ENCODE measurements around the gene CCDC24. TPM values are rescaled to one million over a fixed set of nuclear protein-coding genes. Genes with fewer than 3 reads are reported as not detected.
A peak's percentile ranks its signal among the peaks of the same experiment; 100 is the strongest.

CCDC24 gene
- total RNA-seq, 1 experiment from 2014 or later = 31.2 TPM

- in situ Hi-C loops (cut with HindIII; ENCODE audit: low pct_unique_long_range_greater_than_20kb, low sequenced_read_pairs) = no loop called here
- DNase-seq (ENCODE audit: low read depth) = no peak
Measured at GRCh38 chr1:44013949-44014348, 22.6 kb downstream of the CCDC24 start.

GRCh38 chr1:44014365-44015104, 23.1 kb downstream of the CCDC24 start:
- in situ Hi-C loops (cut with HindIII; ENCODE audit: low pct_unique_long_range_greater_than_20kb, low sequenced_read_pairs) = no loop called here

GRCh38 chr1:44015206-44015605, 23.8 kb downstream of the CCDC24 start:
- DNase-seq (ENCODE audit: low read depth) = no peak
- in situ Hi-C loops (cut with HindIII; ENCODE audit: low pct_unique_long_range_greater_than_20kb, low sequenced_read_pairs) = no loop called here

More at GRCh38 chr1:44014365-44015104, 23.1 kb downstream of the CCDC24 start:
- no peak for DNase-seq (ENCODE audit: low read depth)

- in situ Hi-C loops (cut with HindIII; ENCODE audit: low pct_unique_long_range_greater_than_20kb, low sequenced_read_pairs) = no loop called here
Measured at GRCh38 chr1:44016041-44016889, 24.9 kb downstream of the CCDC24 start.

GRCh38 chr1:44016890-44017400, 25.5 kb downstream of the CCDC24 start:
- in situ Hi-C loops (cut with HindIII; ENCODE audit: low pct_unique_long_range_greater_than_20kb, low sequenced_read_pairs) = no loop called here
- no peak for DNase-seq (ENCODE audit: low read depth)

More at GRCh38 chr1:44016041-44016889, 24.9 kb downstream of the CCDC24 start:
- DNase-seq (ENCODE audit: low read depth) = no peak

GRCh38 chr1:44019466-44019948, 28.1 kb downstream of the CCDC24 start:
- no peak for DNase-seq (ENCODE audit: low read depth)
- in situ Hi-C loops (cut with HindIII; ENCODE audit: low pct_unique_long_range_greater_than_20kb, low sequenced_read_pairs) = no loop called here

GRCh38 chr1:44020464-44020863, 29.1 kb downstream of the CCDC24 start:
- in situ Hi-C loops (cut with HindIII; ENCODE audit: low pct_unique_long_range_greater_than_20kb, low sequenced_read_pairs) = no loop called here
- DNase-seq (ENCODE audit: low read depth) = no peak

- in situ Hi-C loops (cut with HindIII; ENCODE audit: low pct_unique_long_range_greater_than_20kb, low sequenced_read_pairs) = no loop called here
- no peak for DNase-seq (ENCODE audit: low read depth)
Measured at GRCh38 chr1:44021156-44021555, 29.8 kb downstream of the CCDC24 start.

GRCh38 chr1:44021581-44022321, 30.4 kb downstream of the CCDC24 start:
- in situ Hi-C loops (cut with HindIII; ENCODE audit: low pct_unique_long_range_greater_than_20kb, low sequenced_read_pairs) = no loop called here
- DNase-seq (ENCODE audit: low read depth) = no peak

- DNase-seq (ENCODE audit: low read depth) = no peak
- in situ Hi-C loops (cut with HindIII; ENCODE audit: low pct_unique_long_range_greater_than_20kb, low sequenced_read_pairs) = no loop called here
Measured at GRCh38 chr1:44024031-44024902, 32.9 kb downstream of the CCDC24 start.

- no peak for DNase-seq (ENCODE audit: low read depth)
- in situ Hi-C loops (cut with HindIII; ENCODE audit: low pct_unique_long_range_greater_than_20kb, low sequenced_read_pairs) = no loop called here
Measured at GRCh38 chr1:44024903-44025525, 33.6 kb downstream of the CCDC24 start.

- in situ Hi-C loops (cut with HindIII; ENCODE audit: low pct_unique_long_range_greater_than_20kb, low sequenced_read_pairs) = no loop called here
- no peak for DNase-seq (ENCODE audit: low read depth)
Measured at GRCh38 chr1:44025816-44026215, 34.4 kb downstream of the CCDC24 start.

- no peak for DNase-seq (ENCODE audit: low read depth)
- in situ Hi-C loops (cut with HindIII; ENCODE audit: low pct_unique_long_range_greater_than_20kb, low sequenced_read_pairs) = no loop called here
Measured at GRCh38 chr1:44027320-44027719, 35.9 kb downstream of the CCDC24 start.

- no peak for DNase-seq (ENCODE audit: low read depth)
- in situ Hi-C loops (cut with HindIII; ENCODE audit: low pct_unique_long_range_greater_than_20kb, low sequenced_read_pairs) = no loop called here
Measured at GRCh38 chr1:44029260-44029910, 38.0 kb downstream of the CCDC24 start.

GRCh38 chr1:44029911-44030604, 38.7 kb downstream of the CCDC24 start:
- peak; percentile 91 for DNase-seq (ENCODE audit: low read depth)
- in situ Hi-C loops (cut with HindIII; ENCODE audit: low pct_unique_long_range_greater_than_20kb, low sequenced_read_pairs) = no loop called here

- in situ Hi-C loops (cut with HindIII; ENCODE audit: low pct_unique_long_range_greater_than_20kb, low sequenced_read_pairs) = no loop called here
- DNase-seq (ENCODE audit: low read depth) = peak; percentile 63
Measured at GRCh38 chr1:44030605-44031251, 39.3 kb downstream of the CCDC24 start.
